ENCODE results near the gene FOXM1.
"Not testable (repeated sequence)": the region's sequence is repeated elsewhere in the genome, so short reads cannot be mapped to it uniquely, and the experiment has no call there.

FOXM1 gene

GRCh38 chr12:2890388-2891239 is 13.6 kb upstream of the FOXM1 start, which contains the start of gene TULP3:
Gene TULP3, plus strand, starts transcription at chr12:2890891. Its CDS starts 57 bp downstream, at chr12:2890948.
- Histone ChIP-seq H3K36me3 (peaks cover 31 to 43% (median 39%) of the 10 kb centered on the region in 11 experiments; a peak in 21 of 22 replicates), H3K27me3 (no peaks in the 10 kb centered on the region), H3K4me2 (peak within 1 kb of the TSS; percentile 79 to 94 (median 89)), H3K27ac (peak within 1 kb of the TSS; percentile 26 to 84 (median 74); a peak in 21 of 22 replicates), H4K20me1 (peaks cover 0 to 22% (median 0%) of the 10 kb centered on the region in 11 experiments; a peak in 5 of 22 replicates), H3K9ac (peak within 1 kb of the TSS; percentile 77 to 90 (median 85)), H3K4me1 (peaks cover 17 to 27% (median 25%) of the 10 kb centered on the region in 10 experiments), H3K9me3 (replicated peaks in 1 of 11) (no peaks in the 10 kb centered on the region), H3K4me3 (peak within 1 kb of the TSS; percentile 77 to 90 (median 86))
- TF ChIP-seq Cebpa-rat (IDR thresholded peaks at IDR 0.05), result no peak

DNA sequence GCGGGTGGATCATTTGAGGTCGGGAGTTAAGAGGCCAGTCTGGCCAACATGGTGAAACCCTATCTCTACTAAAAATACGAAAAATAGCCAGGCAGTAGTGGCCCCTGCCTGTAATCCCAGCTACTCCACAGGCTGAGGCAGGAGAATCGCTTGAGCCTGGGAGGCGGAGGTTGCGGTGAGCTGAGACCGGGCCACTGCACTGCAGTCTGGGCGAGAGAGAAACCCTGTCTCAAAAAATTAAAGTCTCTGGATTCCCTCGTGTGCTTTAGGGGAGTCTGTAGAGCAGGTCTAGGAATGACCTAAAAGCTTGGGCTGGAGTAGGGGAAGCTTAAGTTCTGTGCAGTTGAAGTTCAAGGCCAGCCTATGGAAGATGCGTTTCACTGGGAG is 13.0 kb upstream of the FOXM1 start:
- 0 out of 22 replicates have a peak, but pooled peaks cover 0 to 2% (median 0%) of the 10 kb centered on the region in 11 experiments for H3K9me3 ChIP-seq (replicated peaks in 1 of 11)
- peak overlapping the region; percentile 77 to 90 (median 86) for H3K4me3 ChIP-seq
- no peaks in the 10 kb centered on the region for H3K27me3 ChIP-seq
- peaks cover 19 to 29% (median 27%) of the 10 kb centered on the region in 10 experiments for H3K4me1 ChIP-seq
- no peak for TF ChIP-seq Cebpa-rat (IDR thresholded peaks at IDR 0.05)
- H3K27ac ChIP-seq, result peak overlapping the region in 10 of 11 experiments; percentile 35 to 84 (median 74); a peak in 19 of 22 replicates
- H3K4me2 ChIP-seq, result peak overlapping the region; percentile 79 to 94 (median 89)
- peaks cover 0 to 23% (median 5%) of the 10 kb centered on the region in 11 experiments; a peak in 6 of 22 replicates for H4K20me1 ChIP-seq
- H3K36me3 ChIP-seq, result peaks cover 31 to 49% (median 42%) of the 10 kb centered on the region in 11 experiments; a peak in 21 of 22 replicates
- peak overlapping the region; percentile 77 to 90 (median 84) for H3K9ac ChIP-seq

- 0 out of 22 replicates have a peak, but pooled peaks cover 0 to 5% (median 0%) of the 10 kb centered on the region in 11 experiments for H3K9me3 ChIP-seq (replicated peaks in 1 of 11)
- no peak overlapping the region for H3K27ac ChIP-seq
- no peaks in the 10 kb centered on the region for H3K27me3 ChIP-seq
- peaks cover 29 to 44% (median 37%) of the 10 kb centered on the region in 10 experiments for H3K4me1 ChIP-seq
- H3K4me2 ChIP-seq, result no peak overlapping the region
- peaks cover 0 to 34% (median 10%) of the 10 kb centered on the region in 11 experiments; a peak in 7 of 22 replicates for H4K20me1 ChIP-seq
- no peak overlapping the region for H3K4me3 ChIP-seq
- peaks cover 33 to 76% (median 55%) of the 10 kb centered on the region in 11 experiments; a peak in 21 of 22 replicates for H3K36me3 ChIP-seq
- H3K9ac ChIP-seq, result no peak overlapping the region
- TF ChIP-seq Cebpa-rat (IDR thresholded peaks at IDR 0.05), result no peak
Observed at GRCh38 chr12:2886768-2887450, 9.9 kb upstream of the FOXM1 start.

- Histone ChIP-seq H3K9me3 (replicated peaks in 1 of 11) (0 out of 22 replicates have a peak, but pooled peaks cover 0 to 5% (median 0%) of the 10 kb centered on the region in 11 experiments), H3K4me2 (peak overlapping the region; percentile 45 to 61 (median 58)), H3K4me1 (peaks cover 17 to 51% (median 38%) of the 10 kb centered on the region in 10 experiments), H3K36me3 (peaks cover 41 to 97% (median 72%) of the 10 kb centered on the region in 11 experiments; a peak in 21 of 22 replicates), H4K20me1 (peaks cover 0 to 34% (median 9%) of the 10 kb centered on the region in 11 experiments; a peak in 7 of 22 replicates), H3K27ac (peak overlapping the region in 9 of 11 experiments; percentile 11 to 56 (median 36); a peak in 11 of 22 replicates), H3K4me3 (no peak overlapping the region), H3K27me3 (no peaks in the 10 kb centered on the region), H3K9ac (peak overlapping the region in 2 of 11 experiments; percentile 17 to 18; a peak in 1 of 22 replicates)
- no peak for TF ChIP-seq Cebpa-rat (IDR thresholded peaks at IDR 0.05)
Observed at GRCh38 chr12:2884810-2885209, 7.8 kb upstream of the FOXM1 start.

- no peaks in the 10 kb centered on the region for H3K27me3 ChIP-seq
- H4K20me1 ChIP-seq, result peaks cover 0 to 13% (median 7%) of the 10 kb centered on the region in 11 experiments; a peak in 7 of 22 replicates
- peaks cover 49 to 82% (median 70%) of the 10 kb centered on the region in 10 experiments for H3K4me1 ChIP-seq
- peak overlapping the region in 5 of 10 experiments; percentile 64 to 92 (median 79); a peak in 5 of 20 replicates for H3K4me3 ChIP-seq
- no peak for TF ChIP-seq Cebpa-rat (IDR thresholded peaks at IDR 0.05)
- H3K36me3 ChIP-seq, result peaks cover 7 to 60% (median 40%) of the 10 kb centered on the region in 11 experiments; a peak in 13 of 22 replicates
- peak overlapping the region in 10 of 11 experiments; percentile 92 to 98 (median 96); a peak in 14 of 22 replicates for H3K9ac ChIP-seq
- H3K27ac ChIP-seq, result peak overlapping the region in 10 of 11 experiments; percentile 90 to 99 (median 96); a peak in 20 of 22 replicates
- H3K9me3 ChIP-seq (replicated peaks in 1 of 11), result 0 out of 22 replicates have a peak, but pooled peaks cover 0 to 2% (median 0%) of the 10 kb centered on the region in 11 experiments
- H3K4me2 ChIP-seq, result peak overlapping the region in 8 of 11 experiments; percentile 91 to 97 (median 94); a peak in 17 of 22 replicates
Observed at GRCh38 chr12:2879853-2880252, 2.9 kb upstream of the FOXM1 start.

- H4K20me1 ChIP-seq, result peaks cover 0 to 15% (median under 1%) of the 10 kb centered on the region in 11 experiments; a peak in 8 of 22 replicates
- H3K9ac ChIP-seq, result peak overlapping the region; percentile 92 to 98 (median 97)
- H3K36me3 ChIP-seq, result peaks cover 7 to 63% (median 46%) of the 10 kb centered on the region in 11 experiments; a peak in 18 of 22 replicates
- peaks cover 38 to 78% (median 58%) of the 10 kb centered on the region in 10 experiments for H3K4me1 ChIP-seq
- peak overlapping the region; percentile 64 to 92 (median 79) for H3K4me3 ChIP-seq
- H3K9me3 ChIP-seq (replicated peaks in 1 of 11), result no peaks in the 10 kb centered on the region
- no peaks in the 10 kb centered on the region for H3K27me3 ChIP-seq
- peak overlapping the region; percentile 90 to 99 (median 96) for H3K27ac ChIP-seq
- peak overlapping the region; percentile 84 to 97 (median 94) for H3K4me2 ChIP-seq
- peak; percentile 92 to 99 (median 97) for TF ChIP-seq Cebpa-rat (IDR thresholded peaks at IDR 0.05)
Observed at GRCh38 chr12:2877953-2878732, 1.2 kb upstream of the FOXM1 start.

DNA sequence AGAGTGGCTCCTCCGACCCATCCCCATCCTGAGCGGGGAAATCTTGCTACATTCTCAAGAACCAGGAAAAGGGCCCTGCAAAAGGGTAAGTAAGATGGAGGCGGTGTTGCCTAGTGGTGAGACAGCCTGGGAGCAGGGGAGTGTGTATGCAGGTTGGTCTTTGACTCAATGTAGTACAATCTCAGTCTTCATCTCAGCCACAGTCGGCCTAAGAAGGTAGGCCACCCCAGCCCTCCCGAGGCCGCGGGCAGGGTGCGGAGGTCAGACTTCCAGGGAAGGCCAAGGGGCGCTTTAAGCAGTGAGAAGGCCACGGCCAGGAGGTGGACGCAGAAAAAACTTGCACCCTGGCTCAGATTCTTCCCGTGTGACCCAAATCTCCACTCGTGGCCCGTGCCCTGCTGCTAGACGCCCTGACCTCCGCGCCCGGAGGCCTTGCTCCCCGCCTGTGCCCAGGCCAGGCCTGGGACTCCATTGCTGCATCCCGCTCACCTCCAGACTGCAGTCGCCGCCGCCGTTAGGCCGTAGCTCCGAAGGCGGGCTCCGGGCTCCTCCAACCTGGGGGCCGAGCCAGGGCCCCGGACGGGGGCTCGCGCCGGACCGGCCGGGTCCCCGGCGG is 435 bp downstream of the FOXM1 start:
- H3K4me3 ChIP-seq, result peak overlapping the region; percentile 64 to 92 (median 79)
- H3K4me2 ChIP-seq, result peak overlapping the region; percentile 85 to 100 (median 95)
- peaks cover 0 to 31% (median 6%) of the 10 kb centered on the region in 11 experiments; a peak in 8 of 22 replicates for H4K20me1 ChIP-seq
- peak overlapping the region; percentile 92 to 98 (median 97) for H3K9ac ChIP-seq
- H3K27ac ChIP-seq, result peak overlapping the region; percentile 67 to 99 (median 96); a peak in 21 of 22 replicates
- TF ChIP-seq Cebpa-rat (IDR thresholded peaks at IDR 0.05), result no peak
- peaks cover 7 to 63% (median 57%) of the 10 kb centered on the region in 11 experiments; a peak in 21 of 22 replicates for H3K36me3 ChIP-seq
- H3K27me3 ChIP-seq, result no peaks in the 10 kb centered on the region
- H3K9me3 ChIP-seq (replicated peaks in 1 of 11), result no peaks in the 10 kb centered on the region
- H3K4me1 ChIP-seq, result peaks cover 38 to 70% (median 50%) of the 10 kb centered on the region in 10 experiments

DNA sequence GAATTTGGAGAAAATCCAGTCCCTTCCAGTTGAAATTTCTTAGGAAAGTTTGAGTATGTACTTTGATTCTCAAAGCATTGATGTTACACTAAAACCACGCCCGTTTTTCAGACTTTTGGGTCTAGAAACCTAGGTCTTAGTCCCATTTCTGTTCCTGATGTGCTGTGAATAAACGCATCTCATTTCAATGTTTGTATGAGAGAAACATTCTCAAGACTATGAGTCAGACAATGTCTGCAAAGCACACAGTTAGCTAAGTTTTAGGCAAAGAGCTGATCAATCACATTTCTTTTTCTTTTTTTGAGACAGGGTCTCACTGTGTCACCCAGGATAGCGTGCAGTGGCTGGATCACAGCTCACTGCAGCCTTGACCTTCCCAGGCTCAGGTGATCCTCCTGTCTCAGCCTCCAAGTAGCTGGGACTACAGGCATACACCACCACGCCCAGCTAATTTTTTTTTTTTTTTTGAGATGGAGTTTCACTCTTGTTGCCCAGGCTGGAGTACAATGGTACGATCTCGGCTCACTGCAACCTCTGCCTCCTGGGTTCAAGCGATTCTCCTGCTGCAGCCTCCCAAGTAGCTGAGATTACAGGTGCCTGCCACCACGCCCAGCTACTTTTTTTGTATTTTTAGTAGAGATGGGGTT is 7.9 kb downstream of the FOXM1 start:
- H3K9me3 ChIP-seq (replicated peaks in 1 of 11); H3K27ac ChIP-seq; H3K4me3 ChIP-seq; H3K4me2 ChIP-seq; H3K27me3 ChIP-seq; H3K9ac ChIP-seq: not testable (repeated sequence)
- Histone ChIP-seq H4K20me1 (peaks cover 0 to 62% (median 15%) of the 10 kb centered on the region in 11 experiments; a peak in 9 of 22 replicates), H3K4me1 (peaks cover 0 to 12% (median 0%) of the 10 kb centered on the region in 10 experiments; a peak in 3 of 20 replicates), H3K36me3 (peaks cover 41 to 100% (median 100%) of the 10 kb centered on the region in 11 experiments)

All from BLaER1 treated with 17β-estradiol and CSF1 and Interleukin-3, amounts not matched to agents 10 nM and 100 nM (cell line).